PC-9 (cell line): Measurements from ENCODE around the gene DISP3.

Experiments used
- EZH2 ChIP-seq: fragments of 200-600 bp; sonication (generic); IDR thresholded peaks from 2 replicates; pipeline ENCODE4 v1.8.0; 2017; ENCODE audit warnings: antibody characterized with exemption, low read depth
- TF ChIP-seq, protein P1 (sequence below): fragments of 200-600 bp; sonication (generic); conservative IDR thresholded peaks from 2 replicates; pipeline ENCODE4 v1.6.1; 2017; ENCODE audit warnings: mixed run types, antibody characterized with exemption, mild to moderate bottlenecking, moderate library complexity

DNA sequence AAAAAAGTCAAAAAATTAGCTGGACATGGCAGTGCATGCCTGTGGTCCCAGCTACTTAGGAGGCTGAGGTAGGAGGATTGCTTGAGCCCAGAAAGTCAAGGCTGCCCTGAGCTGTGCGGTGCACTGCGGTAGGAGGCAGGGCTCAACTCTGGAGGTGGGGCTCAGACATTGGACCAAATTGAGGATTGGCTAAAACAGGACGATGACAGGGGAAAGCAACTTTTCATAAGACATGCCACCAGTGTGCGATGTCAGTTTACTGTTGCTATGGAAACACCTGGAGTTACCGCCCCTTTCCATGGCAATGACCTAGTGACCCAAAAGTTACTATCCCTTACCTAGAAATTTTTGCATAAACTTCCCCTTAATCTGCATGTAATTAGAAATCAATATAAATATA lies 85.3 kb downstream of the DISP3 start:
- TF ChIP-seq, protein P1, sequence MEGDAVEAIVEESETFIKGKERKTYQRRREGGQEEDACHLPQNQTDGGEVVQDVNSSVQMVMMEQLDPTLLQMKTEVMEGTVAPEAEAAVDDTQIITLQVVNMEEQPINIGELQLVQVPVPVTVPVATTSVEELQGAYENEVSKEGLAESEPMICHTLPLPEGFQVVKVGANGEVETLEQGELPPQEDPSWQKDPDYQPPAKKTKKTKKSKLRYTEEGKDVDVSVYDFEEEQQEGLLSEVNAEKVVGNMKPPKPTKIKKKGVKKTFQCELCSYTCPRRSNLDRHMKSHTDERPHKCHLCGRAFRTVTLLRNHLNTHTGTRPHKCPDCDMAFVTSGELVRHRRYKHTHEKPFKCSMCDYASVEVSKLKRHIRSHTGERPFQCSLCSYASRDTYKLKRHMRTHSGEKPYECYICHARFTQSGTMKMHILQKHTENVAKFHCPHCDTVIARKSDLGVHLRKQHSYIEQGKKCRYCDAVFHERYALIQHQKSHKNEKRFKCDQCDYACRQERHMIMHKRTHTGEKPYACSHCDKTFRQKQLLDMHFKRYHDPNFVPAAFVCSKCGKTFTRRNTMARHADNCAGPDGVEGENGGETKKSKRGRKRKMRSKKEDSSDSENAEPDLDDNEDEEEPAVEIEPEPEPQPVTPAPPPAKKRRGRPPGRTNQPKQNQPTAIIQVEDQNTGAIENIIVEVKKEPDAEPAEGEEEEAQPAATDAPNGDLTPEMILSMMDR: no peak
- no peak for TF ChIP-seq EZH2
